HG02759 (cell line): ENCODE results near the gene SEC22B.
A peak's percentile ranks its signal among the peaks of the same experiment; 100 is the strongest.
"Not testable (repeated sequence)": the region's sequence is repeated elsewhere in the genome, so short reads cannot be mapped to it uniquely, and the experiment has no call there.

Experiments used
- ATAC-seq: cut with Tn5 transposase; IDR thresholded peaks from one replicate; pipeline ENCODE4 v1.9.1; 2021; ENCODE audit warnings: mild to moderate bottlenecking, moderate library complexity; ENCODE audit not compliant: unreplicated experiment

SEC22B gene

GRCh38 chr1:120120525-120120924 is 55.8 kb downstream of the SEC22B start:
- ATAC-seq, result not testable (repeated sequence)

GRCh38 chr1:120117371-120118177 is 58.7 kb downstream of the SEC22B start:
- ATAC-seq, result peak; percentile 77

GRCh38 chr1:120116094-120116493 is 60.2 kb downstream of the SEC22B start:
- ATAC-seq, result not testable (repeated sequence)

GRCh38 chr1:120113134-120113533 is 63.2 kb downstream of the SEC22B start:
- ATAC-seq, result not testable (repeated sequence)

- ATAC-seq, result not testable (repeated sequence)
These were observed 64.1 kb downstream of the SEC22B start for GRCh38 chr1:120112212-120112611.

- not testable (repeated sequence) for ATAC-seq
These were observed 64.5 kb downstream of the SEC22B start for GRCh38 chr1:120111771-120112170.

- not testable (repeated sequence) for ATAC-seq
These were observed 65.3 kb downstream of the SEC22B start for GRCh38 chr1:120111008-120111407.

- not testable (repeated sequence) for ATAC-seq
These were observed 66.7 kb downstream of the SEC22B start for GRCh38 chr1:120109656-120110055.

- not testable (repeated sequence) for ATAC-seq
These were observed 67.1 kb downstream of the SEC22B start for GRCh38 chr1:120109180-120109579.

GRCh38 chr1:120105288-120105687 is 71.0 kb downstream of the SEC22B start:
- not testable (repeated sequence) for ATAC-seq

- not testable (repeated sequence) for ATAC-seq
These were observed 72.6 kb downstream of the SEC22B start for GRCh38 chr1:120103768-120104167.

GRCh38 chr1:120101593-120101992 is 74.7 kb downstream of the SEC22B start:
- ATAC-seq, result not testable (repeated sequence)
